Mesothelial cell of epicardium (in vitro differentiated cells): Measurements from ENCODE around the gene MFSD6L. TPM values are rescaled to one million over a fixed set of nuclear protein-coding genes. Genes with fewer than 3 reads are reported as not detected.

Source experiments
- DNase-seq, 2 experiments: peaks; one replicate each; pipeline ENCODE4 v3.0.0; 2021; ENCODE audit warnings: low spot score in 2 of 2; ENCODE audit not compliant: unreplicated experiment in 2 of 2
- H3K27ac Mint-ChIP-seq: 2 replicates; pipeline ENCODE4 v1.8.0; 2021; ENCODE audit warnings: mixed read lengths
- H3K27me3 Mint-ChIP-seq: 2 replicates; pipeline ENCODE4 v1.8.0; 2021; ENCODE audit warnings: low read depth, mixed read lengths
- H3K36me3 Mint-ChIP-seq: 2 replicates; pipeline ENCODE4 v1.8.0; 2021; ENCODE audit warnings: mixed read lengths
- H3K4me1 Mint-ChIP-seq: 2 replicates; pipeline ENCODE4 v1.8.0; 2021; ENCODE audit warnings: mixed read lengths
- H3K4me3 Mint-ChIP-seq: 2 replicates; pipeline ENCODE4 v1.8.0; 2021; ENCODE audit warnings: mild to moderate bottlenecking, moderate library complexity, mixed read lengths
- H3K9me3 Mint-ChIP-seq: 2 replicates; pipeline ENCODE4 v1.8.0; 2021; ENCODE audit warnings: mixed read lengths
- CTCF ChIP-seq: fragments of 200-600 bp; sonication (generic); IDR thresholded peaks from one replicate; pipeline ENCODE4 v1.5.0; 2021; ENCODE audit warnings: antibody characterized with exemption; ENCODE audit not compliant: unreplicated experiment
- total RNA-seq: library from RNA; stranded (reverse); gene quantifications from 3 replicates; pipeline ENCODE4 v1.2.1, GENCODE V29; 2021

MFSD6L gene
- total RNA-seq, 1 donor from 2014 or later, result 4.0 TPM

- peaks cover 4% of the 10 kb centered on the region for H3K27me3 Mint-ChIP-seq
- H3K9me3 Mint-ChIP-seq, result peaks cover 4% of the 10 kb centered on the region
- TF ChIP-seq CTCF, result no peak
- no peak overlapping the region for H3K27ac Mint-ChIP-seq
- DNase-seq, result no peak
- H3K4me1 Mint-ChIP-seq, result peaks cover 1% of the 10 kb centered on the region
- no peak overlapping the region for H3K4me3 Mint-ChIP-seq
- no peaks in the 10 kb centered on the region for H3K36me3 Mint-ChIP-seq
Measured at GRCh38 chr17:8836821-8837562, 37.8 kb upstream of the MFSD6L start.

GRCh38 chr17:8835631-8836364, 36.6 kb upstream of the MFSD6L start:
- no peak for DNase-seq
- Mint-ChIP-seq H3K9me3 (no peaks in the 10 kb centered on the region), H3K4me1 (peaks cover 1% of the 10 kb centered on the region), H3K36me3 (no peaks in the 10 kb centered on the region), H3K27ac (no peak overlapping the region), H3K4me3 (no peak overlapping the region), H3K27me3 (peaks cover 8% of the 10 kb centered on the region)
- TF ChIP-seq CTCF, result no peak

- Mint-ChIP-seq H3K4me1 (peaks cover 1% of the 10 kb centered on the region), H3K27me3 (peaks cover 8% of the 10 kb centered on the region), H3K9me3 (no peaks in the 10 kb centered on the region), H3K36me3 (no peaks in the 10 kb centered on the region), H3K27ac (no peak overlapping the region), H3K4me3 (no peak overlapping the region)
- no peak for DNase-seq
- TF ChIP-seq CTCF, result no peak
Measured at GRCh38 chr17:8835106-8835505, 35.9 kb upstream of the MFSD6L start.

GRCh38 chr17:8832711-8833352, 33.7 kb upstream of the MFSD6L start:
- DNase-seq, result peak in 1 of 2 experiments; percentile 53
- Mint-ChIP-seq H3K4me3 (no peak overlapping the region), H3K27me3 (peaks cover 8% of the 10 kb centered on the region), H3K9me3 (no peaks in the 10 kb centered on the region), H3K36me3 (no peaks in the 10 kb centered on the region), H3K27ac (no peak overlapping the region), H3K4me1 (peaks cover 1% of the 10 kb centered on the region)
- TF ChIP-seq CTCF, result peak; percentile 75

- Mint-ChIP-seq H3K27ac (no peak overlapping the region), H3K9me3 (no peaks in the 10 kb centered on the region), H3K36me3 (no peaks in the 10 kb centered on the region), H3K4me3 (no peak overlapping the region), H3K4me1 (peaks cover 4% of the 10 kb centered on the region), H3K27me3 (peaks cover 6% of the 10 kb centered on the region)
- no peak for TF ChIP-seq CTCF
- DNase-seq, result no peak
Measured at GRCh38 chr17:8831234-8831849, 32.2 kb upstream of the MFSD6L start.
